Tibial nerve (tissue), 3 donors: ENCODE measurements around the gene ANXA8.
"Not testable (repeated sequence)": the region's sequence is repeated elsewhere in the genome, so short reads cannot be mapped to it uniquely, and the experiment has no call there.

ENCODE experiments used
- CTCF ChIP-seq, 5 experiments: fragments of 200-600 bp in 3 of 5; fragments of 450-650 bp in 2 of 5; sonication (generic) in 3 of 5; IDR thresholded peaks; one replicate each; pipeline ENCODE4 v1.5.1; 2016 to 2019; ENCODE audit warnings: antibody characterized with exemption in 5 of 5, mild to moderate bottlenecking in 3 of 5, moderate library complexity in 2 of 5
- POLR2A ChIP-seq, 2 donors: fragments of 450-650 bp; IDR thresholded peaks; one replicate each; pipeline ENCODE4 v1.6.1; 2017; ENCODE audit warnings: antibody characterized with exemption in 2 of 2, mild to moderate bottlenecking in 2 of 2, moderate library complexity in 2 of 2

GRCh38 chr10:47467458-47467857 lies 16.5 kb downstream of the ANXA8 start:
- not testable (repeated sequence) for TF ChIP-seq CTCF, POLR2A (IDR thresholded peaks at IDR 0.05)
